D721Med (cell line): ENCODE results near the gene C1GALT1.
"Not testable (repeated sequence)": the region's sequence is repeated elsewhere in the genome, so short reads cannot be mapped to it uniquely, and the experiment has no call there.

Experiments
- DNase-seq: peaks from one replicate; pipeline ENCODE4 v3.0.0; 2011; ENCODE audit warnings: low spot score; ENCODE audit not compliant: insufficient read length
- FAIRE-seq: peaks from 2 replicates; lab custom pipeline; 2011; peaks lifted over from hg19 to GRCh38; lab: Jason Lieb, UNC
- TF ChIP-seq, protein P1 (sequence below): IDR thresholded peaks from 2 replicates; pipeline ENCODE4 v1.5.1; 2012; ENCODE audit warnings: mild to moderate bottlenecking, control low read depth; ENCODE audit not compliant: insufficient read depth; ENCODE audit errors: missing control alignments

Gene C1GALT1

DNA sequence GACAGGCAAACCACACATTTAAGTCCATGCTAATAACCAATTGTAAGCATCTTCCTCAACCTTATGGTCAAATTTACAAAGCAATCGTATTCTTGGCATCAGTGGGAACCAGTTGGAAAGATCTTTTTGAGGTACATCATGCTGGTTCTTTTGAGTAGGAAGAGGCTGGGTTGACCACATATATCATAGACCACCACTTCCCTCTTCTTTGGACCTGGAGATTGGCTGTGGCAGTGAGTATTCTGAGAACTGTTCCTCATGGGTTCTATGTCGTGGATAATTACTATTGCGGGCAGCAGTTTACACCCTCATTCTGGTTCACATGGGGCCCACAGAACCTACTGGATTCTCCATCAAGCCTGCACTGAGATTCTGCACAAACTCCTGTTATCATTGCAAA is 35.5 kb upstream of the C1GALT1 start:
- FAIRE-seq: no peak
- no peak for DNase-seq

DNA sequence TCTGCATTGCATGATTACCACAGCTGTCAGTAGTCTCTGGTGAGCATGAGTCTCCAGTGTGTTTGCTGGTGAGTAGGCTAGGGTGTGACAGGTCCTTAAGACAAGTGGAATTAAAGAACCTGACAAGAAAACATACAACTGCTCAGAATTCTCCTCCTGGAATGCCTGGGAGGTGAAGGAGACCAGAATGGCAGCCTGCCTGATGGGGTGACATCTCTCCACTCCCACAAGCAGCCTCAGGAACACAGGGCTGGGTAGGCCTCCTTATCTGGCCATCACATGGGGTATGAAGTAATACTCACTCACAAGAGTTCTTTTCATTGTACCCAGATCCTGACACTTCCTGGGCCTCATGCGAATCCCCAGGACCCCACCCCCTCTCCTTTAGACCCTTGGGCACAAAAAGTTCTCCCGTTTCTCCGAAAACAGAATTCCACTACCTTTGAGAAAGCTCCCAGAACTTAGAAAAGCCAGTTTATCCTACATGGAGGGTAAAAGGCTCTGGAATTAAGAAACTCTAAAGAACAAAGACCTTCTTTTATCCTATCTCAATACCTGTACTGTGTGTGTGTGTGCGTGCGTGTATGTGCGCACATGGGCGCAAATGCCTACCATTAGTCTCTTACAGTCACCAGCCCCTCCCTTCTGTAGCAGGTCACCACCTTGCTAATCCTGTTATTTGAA is 33.4 kb upstream of the C1GALT1 start:
- FAIRE-seq (no peak), DNase-seq (no peak)
- TF ChIP-seq, protein P1, sequence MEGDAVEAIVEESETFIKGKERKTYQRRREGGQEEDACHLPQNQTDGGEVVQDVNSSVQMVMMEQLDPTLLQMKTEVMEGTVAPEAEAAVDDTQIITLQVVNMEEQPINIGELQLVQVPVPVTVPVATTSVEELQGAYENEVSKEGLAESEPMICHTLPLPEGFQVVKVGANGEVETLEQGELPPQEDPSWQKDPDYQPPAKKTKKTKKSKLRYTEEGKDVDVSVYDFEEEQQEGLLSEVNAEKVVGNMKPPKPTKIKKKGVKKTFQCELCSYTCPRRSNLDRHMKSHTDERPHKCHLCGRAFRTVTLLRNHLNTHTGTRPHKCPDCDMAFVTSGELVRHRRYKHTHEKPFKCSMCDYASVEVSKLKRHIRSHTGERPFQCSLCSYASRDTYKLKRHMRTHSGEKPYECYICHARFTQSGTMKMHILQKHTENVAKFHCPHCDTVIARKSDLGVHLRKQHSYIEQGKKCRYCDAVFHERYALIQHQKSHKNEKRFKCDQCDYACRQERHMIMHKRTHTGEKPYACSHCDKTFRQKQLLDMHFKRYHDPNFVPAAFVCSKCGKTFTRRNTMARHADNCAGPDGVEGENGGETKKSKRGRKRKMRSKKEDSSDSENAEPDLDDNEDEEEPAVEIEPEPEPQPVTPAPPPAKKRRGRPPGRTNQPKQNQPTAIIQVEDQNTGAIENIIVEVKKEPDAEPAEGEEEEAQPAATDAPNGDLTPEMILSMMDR: no peak

More for the DNA sequence above, 35.5 kb upstream of the C1GALT1 start:
- TF ChIP-seq, protein P1: no peak

DNA sequence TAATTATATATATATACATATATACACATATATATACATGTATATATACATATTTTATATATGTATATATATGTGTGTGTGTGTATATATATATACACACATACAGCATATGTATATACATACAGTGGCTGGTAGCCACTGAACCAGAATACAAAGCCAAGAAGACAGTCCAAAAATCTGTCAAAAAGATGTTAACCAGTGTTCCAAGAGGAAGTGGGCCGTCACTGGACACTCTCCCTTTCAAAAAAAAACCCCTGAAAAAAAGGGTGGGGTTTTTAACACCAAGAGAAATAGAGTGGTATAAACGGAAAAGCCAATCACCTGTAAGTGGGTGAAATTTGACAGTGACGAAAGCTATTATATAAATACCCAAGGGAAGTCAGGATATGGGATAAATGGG is 31.1 kb upstream of the C1GALT1 start:
- FAIRE-seq: no peak

DNA sequence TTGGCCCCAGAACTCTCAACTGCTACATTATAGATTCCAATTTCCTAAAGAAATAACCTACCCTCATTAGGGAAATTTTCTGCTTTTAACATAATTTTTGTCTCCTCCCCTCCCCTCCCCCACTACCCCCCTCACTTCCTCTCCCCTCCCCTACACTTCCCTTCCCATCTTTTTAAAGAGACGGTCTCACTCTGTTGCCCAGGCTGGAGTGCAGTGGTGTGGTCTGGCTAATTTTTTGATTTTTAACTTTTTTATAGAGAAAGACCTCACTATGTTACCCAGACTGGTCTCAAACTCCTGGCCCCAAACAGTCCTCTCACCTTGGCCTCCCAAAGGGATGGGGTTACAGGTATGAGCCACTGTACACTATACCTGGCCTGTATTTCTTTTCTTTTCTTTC is 30.5 kb upstream of the C1GALT1 start:
- no peak for DNase-seq
- TF ChIP-seq, protein P1: no peak
- FAIRE-seq: no peak

More for the DNA sequence above, 31.1 kb upstream of the C1GALT1 start:
- no peak for DNase-seq
- TF ChIP-seq, protein P1: no peak

DNA sequence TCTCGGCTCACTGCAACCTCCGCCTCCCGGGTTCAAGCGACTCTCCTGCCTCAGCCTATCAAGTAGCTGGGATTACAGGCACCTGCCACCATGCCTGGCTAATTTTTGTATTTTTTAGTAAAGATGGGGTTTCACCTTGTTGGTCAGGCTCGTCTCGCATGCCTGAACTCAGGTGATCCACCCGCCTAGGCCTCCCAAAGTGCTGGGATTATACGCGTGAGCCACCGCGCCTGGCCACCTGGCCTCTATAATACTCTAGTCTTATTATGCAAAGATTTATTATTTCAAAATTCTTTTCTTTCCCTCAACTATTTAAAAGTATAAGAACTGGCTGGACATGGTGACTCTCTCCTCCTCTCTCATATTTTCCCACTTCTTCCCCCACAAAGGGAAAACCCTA is 30.0 kb upstream of the C1GALT1 start:
- FAIRE-seq (no peak), DNase-seq (no peak)
- TF ChIP-seq, protein P1: no peak

DNA sequence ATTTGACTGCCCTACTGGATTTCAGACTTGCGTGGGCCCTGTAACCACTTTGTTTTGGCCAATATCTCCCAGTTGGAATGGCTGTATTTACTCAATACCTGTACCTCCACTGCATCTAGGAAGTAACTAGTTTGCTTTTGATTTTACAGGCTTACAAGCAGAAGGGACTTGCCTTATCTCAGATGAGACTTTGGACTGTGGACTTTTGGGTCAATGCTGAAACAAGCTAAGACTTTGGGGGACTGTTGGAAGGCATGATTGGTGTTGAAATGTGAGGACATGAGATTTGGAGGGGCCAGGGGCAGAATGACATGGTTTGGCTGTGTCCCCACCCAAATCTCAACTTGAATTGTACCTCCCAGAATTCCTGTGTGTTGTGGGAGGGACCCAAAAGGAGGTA is 28.0 kb upstream of the C1GALT1 start:
- DNase-seq, FAIRE-seq: not testable (repeated sequence)

DNA sequence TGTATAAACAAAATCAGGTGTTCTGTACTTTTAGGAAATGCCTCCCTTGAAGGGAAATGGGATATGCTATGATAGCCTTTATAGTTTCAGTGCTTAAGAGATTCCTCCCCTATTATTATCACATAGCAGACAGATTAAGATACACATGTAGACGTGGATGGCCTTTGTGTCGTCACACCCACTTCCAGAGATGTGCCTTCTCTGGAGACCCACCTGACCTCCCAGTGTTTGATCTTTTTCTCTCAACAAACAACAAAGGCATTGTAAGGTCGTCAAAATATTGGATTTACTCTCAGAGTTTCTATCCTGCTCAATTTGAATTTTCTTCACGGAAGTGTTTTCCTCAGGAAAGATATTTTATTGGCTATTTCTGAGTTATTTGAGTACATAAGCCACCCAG is 25.7 kb upstream of the C1GALT1 start:
- no peak for DNase-seq
- no peak for FAIRE-seq
- TF ChIP-seq, protein P1: no peak
